HepG2 (cell line): Measurements from ENCODE around the gene TFE3. TPM values are rescaled to one million over a fixed set of nuclear protein-coding genes. Genes with fewer than 3 reads are reported as not detected.

ENCODE experiments used
- ARID5B ChIP-seq: IDR thresholded peaks from 2 replicates; pipeline ENCODE4 v1.4.0; 2020; ENCODE audit warnings: mild to moderate bottlenecking, missing genetic modification reagents
- BATF2 ChIP-seq: sonication (generic); formaldehyde crosslinking; IDR thresholded peaks from 2 replicates; pipeline ENCODE4 v1.8.0; 2022; ENCODE audit warnings: mild to moderate bottlenecking, missing genetic modification reagents, moderate library complexity
- BORCS8-MEF2B ChIP-seq: sonication (generic); formaldehyde crosslinking; IDR thresholded peaks from 2 replicates; pipeline ENCODE4 v1.8.0; 2022; ENCODE audit warnings: mild to moderate bottlenecking, missing genetic modification reagents
- ESRRA ChIP-seq: sonication (generic); formaldehyde crosslinking; IDR thresholded peaks from 2 replicates; pipeline ENCODE4 v1.5.1; 2020; ENCODE audit warnings: mild to moderate bottlenecking, low read depth, missing genetic modification reagents
- HMGXB4 ChIP-seq, 2 experiments: sonication (generic) in 1 of 2; formaldehyde crosslinking in 1 of 2; IDR thresholded peaks; 2 replicates each; pipeline versions ENCODE4 v1.4.0 to v1.6.1; 2018 to 2020; ENCODE audit warnings: missing genetic modification reagents in 2 of 2, borderline replicate concordance in 1 of 2, low read depth in 1 of 2, mild to moderate bottlenecking in 1 of 2, missing biosample characterization in 1 of 2
- NR2F1 ChIP-seq, 2 experiments: fragments of 450-650 bp in 1 of 2; formaldehyde crosslinking in 1 of 2; IDR thresholded peaks; 2 replicates each; pipeline versions ENCODE4 v1.5.0 to v1.6.1; 2016 to 2020; ENCODE audit warnings: mild to moderate bottlenecking in 1 of 2, missing compliant biosample characterization in 1 of 2, missing genetic modification reagents in 1 of 2, moderate library complexity in 1 of 2
- SP1 ChIP-seq, 2 experiments: fragments of 450-650 bp in 1 of 2; sonication (generic) in 1 of 2; formaldehyde crosslinking in 1 of 2; IDR thresholded peaks; 2 replicates each; pipeline versions ENCODE4 v1.4.0 to v1.6.1; 2016 to 2020; ENCODE audit warnings: missing genetic modification reagents in 1 of 2
- TFDP2 ChIP-seq: sonication (generic); formaldehyde crosslinking; IDR thresholded peaks from 2 replicates; pipeline ENCODE4 v1.4.0; 2020; ENCODE audit warnings: missing genetic modification reagents
- ZBTB20 ChIP-seq: sonication (generic); formaldehyde crosslinking; IDR thresholded peaks from 2 replicates; pipeline ENCODE4 v1.8.1; 2023; ENCODE audit warnings: missing genetic modification reagents, low read depth, mild to moderate bottlenecking, borderline replicate concordance
- ZBTB42 ChIP-seq: sonication (generic); formaldehyde crosslinking; IDR thresholded peaks from 2 replicates; pipeline ENCODE4 v1.5.0; 2020; ENCODE audit warnings: mild to moderate bottlenecking, missing genetic modification reagents
- ZFP41 ChIP-seq: sonication (generic); formaldehyde crosslinking; IDR thresholded peaks from 2 replicates; pipeline ENCODE4 v1.4.0; 2020; ENCODE audit warnings: mild to moderate bottlenecking, missing genetic modification reagents, borderline replicate concordance
- ZFY ChIP-seq: sonication (generic); formaldehyde crosslinking; IDR thresholded peaks from 2 replicates; pipeline ENCODE4 v1.4.0; 2020; ENCODE audit warnings: missing genetic modification reagents
- ZNF264 ChIP-seq: sonication (generic); formaldehyde crosslinking; IDR thresholded peaks from 2 replicates; pipeline ENCODE4 v1.4.0; 2020; ENCODE audit warnings: missing genetic modification reagents
- ZNF335 ChIP-seq: sonication (generic); formaldehyde crosslinking; IDR thresholded peaks from 2 replicates; pipeline ENCODE4 v1.4.0; 2020; ENCODE audit warnings: missing genetic modification reagents
- ZNF343 ChIP-seq: sonication (generic); formaldehyde crosslinking; IDR thresholded peaks from 2 replicates; pipeline ENCODE4 v1.4.0; 2020; ENCODE audit warnings: mild to moderate bottlenecking, missing genetic modification reagents
- ZNF562 ChIP-seq: sonication (generic); formaldehyde crosslinking; IDR thresholded peaks from 2 replicates; pipeline ENCODE4 v1.8.0; 2022; ENCODE audit warnings: missing genetic modification reagents, borderline replicate concordance
- ZNF576 ChIP-seq: sonication (generic); formaldehyde crosslinking; IDR thresholded peaks from 2 replicates; pipeline ENCODE4 v1.4.0; 2020; ENCODE audit warnings: mild to moderate bottlenecking, missing genetic modification reagents
- ZSCAN22 ChIP-seq: sonication (generic); formaldehyde crosslinking; IDR thresholded peaks from 2 replicates; pipeline ENCODE4 v1.4.0; 2020; ENCODE audit warnings: mild to moderate bottlenecking, missing genetic modification reagents
- polyA plus RNA-seq, 8 experiments: library from polyadenylated mRNA; depleted of rRNA in 3 of 8; stranded (reverse) in 7 of 8; unstranded in 1 of 8; fragments of >200 nt; fragmentation: Illumina TruSeq in 4 of 8; extraction: Trizol in 4 of 8; gene quantifications; 2 replicates each; pipeline versions ENCODE4 v1.2.1 to v1.2.3, GENCODE V29; 2011 to 2016; ENCODE audit warnings: low read depth in 4 of 8, missing spikeins in 1 of 8, mixed read lengths in 1 of 8; ENCODE audit not compliant: insufficient read depth in 1 of 8
- total RNA-seq, 5 experiments: library from RNA; depleted of rRNA; stranded (reverse); fragments of >200 nt; fragmentation: Illumina TruSeq; extraction: Trizol; gene quantifications; 2 replicates each; pipeline ENCODE4 v1.2.3, GENCODE V29; 2016; ENCODE audit warnings: low read depth in 1 of 5

Gene TFE3
- total and polyA plus RNA-seq, 2 of the 13 experiments (the other 11 are each of a cell fraction or from before 2014, with no cell fraction given), result 8.3 to 12.3 TPM

- TF ChIP-seq ZNF576 (no peak), SP1 (IDR thresholded peaks at IDR 0.05) (no peak), SP1 (CRISPR knock-in tag; IDR thresholded peaks at IDR 0.05) (peak; percentile 60), BATF2 (CRISPR knock-in tag) (no peak), ZBTB20 (CRISPR knock-in tag) (no peak), ZBTB42 (no peak), NR2F1 (CRISPR knock-in tag; IDR thresholded peaks at IDR 0.05) (no peak), ZNF562 (CRISPR knock-in tag) (no peak), ARID5B (CRISPR knock-in tag) (peak; percentile 16; the same call in 1 of the 2 replicates), TFDP2 (0 out of 2 replicates have a peak, but pooled peaks have one; percentile 38), ZSCAN22 (CRISPR knock-in tag) (no peak), BORCS8-MEF2B (CRISPR knock-in tag) (no peak), ZFP41 (no peak), HMGXB4 (CRISPR knock-in tag; IDR thresholded peaks at IDR 0.05; ENCODE audit: borderline replicate concordance in 1 of 2, low read depth in 1 of 2) (peak; percentile 39 to 48; a peak in 1 of 4 replicates), ZNF343 (CRISPR knock-in tag) (no peak), ESRRA (CRISPR knock-in tag) (no peak), ZFY (CRISPR knock-in tag) (no peak), ZNF335 (no peak), ZNF264 (CRISPR knock-in tag) (no peak)
Measured at GRCh38 chrX:49043220-49043986, at the start of gene TFE3 (continued).
